Endodermal cell (in vitro differentiated cells): ENCODE data around the gene CFAP77. TPM values are rescaled to one million over a fixed set of nuclear protein-coding genes. Genes with fewer than 3 reads are reported as not detected.

ENCODE experiments used
- DNase-seq: peaks from one replicate; pipeline ENCODE4 v3.0.0-alpha.2; 2017
- H3K27ac ChIP-seq: 2 replicates; pipeline ENCODE4 v1.5.1; 2013; ENCODE audit warnings: mild to moderate bottlenecking, low read depth, low read length, moderate library complexity
- H3K27me3 ChIP-seq: 2 replicates; pipeline ENCODE4 v1.6.1; 2013; ENCODE audit warnings: mild to moderate bottlenecking, low read length, moderate library complexity; ENCODE audit not compliant: insufficient read depth, control insufficient read depth, poor library complexity, severe bottlenecking
- H3K36me3 ChIP-seq: 2 replicates; pipeline ENCODE4 v1.7.0; 2013; ENCODE audit warnings: mild to moderate bottlenecking, low read length, moderate library complexity; ENCODE audit not compliant: control insufficient read depth, insufficient read depth
- H3K4me1 ChIP-seq: one replicate; pipeline ENCODE4 v1.7.0; 2013; ENCODE audit warnings: low read length; ENCODE audit not compliant: control insufficient read depth, insufficient read depth
- H3K4me3 ChIP-seq: 2 replicates; pipeline ENCODE4 v1.5.1; 2013; ENCODE audit warnings: mild to moderate bottlenecking, low read length, moderate library complexity
- H3K9ac ChIP-seq: 2 replicates; pipeline ENCODE4 v1.6.1; 2013; ENCODE audit warnings: mild to moderate bottlenecking, low read length, moderate library complexity; ENCODE audit not compliant: poor library complexity, severe bottlenecking; ENCODE audit errors: extremely low read depth
- H3K9me3 ChIP-seq: 2 replicates; pipeline ENCODE4 v1.6.1; 2013; ENCODE audit warnings: mild to moderate bottlenecking, low read length, moderate library complexity; ENCODE audit not compliant: control insufficient read depth
- H3K27ac Mint-ChIP-seq: 2 replicates; pipeline ENCODE4 v1.8.0; 2020; ENCODE audit warnings: mixed read lengths
- H3K27me3 Mint-ChIP-seq: 2 replicates; pipeline ENCODE4 v1.8.0; 2021; ENCODE audit warnings: mild to moderate bottlenecking, mixed read lengths; ENCODE audit not compliant: insufficient read depth
- H3K36me3 Mint-ChIP-seq: 2 replicates; pipeline ENCODE4 v1.8.0; 2020; ENCODE audit warnings: low read depth, mixed read lengths
- H3K4me1 Mint-ChIP-seq: 2 replicates; pipeline ENCODE4 v1.8.0; 2020; ENCODE audit warnings: mixed read lengths
- H3K4me3 Mint-ChIP-seq: 2 replicates; pipeline ENCODE4 v1.8.0; 2020; ENCODE audit warnings: mild to moderate bottlenecking, moderate library complexity, mixed read lengths
- H3K9me3 Mint-ChIP-seq: 2 replicates; pipeline ENCODE4 v1.8.0; 2020; ENCODE audit warnings: mild to moderate bottlenecking, mixed read lengths
- CTCF ChIP-seq: fragments of 200-600 bp; sonication (generic); conservative IDR thresholded peaks from 2 replicates; pipeline ENCODE4 v1.5.0; 2021; ENCODE audit warnings: antibody characterized with exemption, mild to moderate bottlenecking
- whole genome bisulfite sequencing, 2 experiments: methylation state at CpG; one replicate each; pipeline versions ENCODE4 v1.1.5 to v1.1.7; 2013; ENCODE audit warnings: missing lambda C conversion rate in 2 of 2, mixed read lengths in 1 of 2; ENCODE audit not compliant: insufficient coverage in 1 of 2, insufficient read length in 1 of 2; 5-methylcytosine and 5-hydroxymethylcytosine counted together
- total RNA-seq, 2 donors: library from RNA; stranded (reverse); fragmentation: NEBNext Ultra II Directional in 1 of 2; extraction: Animal tissue kit (Norgen Biotek cat#: 25700) in 1 of 2; gene quantifications; 2 replicates in 1 of 2; 3 replicates in 1 of 2; pipeline ENCODE4 v1.2.1, GENCODE V29; 2021

Gene CFAP77
- total RNA-seq, 2 donors from 2014 or later = 1.7 to 2.2 TPM

- no peaks in the 10 kb centered on the region for H3K9me3 Mint-ChIP-seq
- H3K4me3 Mint-ChIP-seq = no peak overlapping the region
- peaks cover 16% of the 10 kb centered on the region for H3K9me3 ChIP-seq
- no peaks in the 10 kb centered on the region for H3K27me3 Mint-ChIP-seq
- H3K4me1 ChIP-seq = no peaks in the 10 kb centered on the region
- no peak overlapping the region for H3K9ac ChIP-seq
- no peaks in the 10 kb centered on the region for H3K27me3 ChIP-seq
- H3K4me3 ChIP-seq = no peak overlapping the region
- peak overlapping the region; percentile 23 for H3K27ac Mint-ChIP-seq
- 96% methylated on average over 9 of the region's 9 CpGs for WGBS, 2 experiments
- no peak for DNase-seq
- TF ChIP-seq CTCF = no peak
- no peaks in the 10 kb centered on the region for H3K4me1 Mint-ChIP-seq
- peaks cover 92% of the 10 kb centered on the region for H3K36me3 ChIP-seq
- H3K27ac ChIP-seq = no peak overlapping the region
- H3K36me3 Mint-ChIP-seq = peaks cover 55% of the 10 kb centered on the region
Observed at GRCh38 chr9:132381966-132382541, 28.0 kb upstream of the CFAP77 start.

GRCh38 chr9:132383462-132383883, 26.5 kb upstream of the CFAP77 start:
- Histone ChIP-seq H3K36me3 (peaks cover 90% of the 10 kb centered on the region), H3K4me1 (no peaks in the 10 kb centered on the region), H3K9me3 (peaks cover 2% of the 10 kb centered on the region), H3K27ac (no peak overlapping the region), H3K27me3 (no peaks in the 10 kb centered on the region), H3K9ac (no peak overlapping the region), H3K4me3 (no peak overlapping the region)
- no peaks in the 10 kb centered on the region for H3K9me3 Mint-ChIP-seq
- peaks cover 67% of the 10 kb centered on the region for H3K36me3 Mint-ChIP-seq
- no peaks in the 10 kb centered on the region for H3K4me1 Mint-ChIP-seq
- no peak for TF ChIP-seq CTCF
- DNase-seq = no peak
- H3K27me3 Mint-ChIP-seq = no peaks in the 10 kb centered on the region
- WGBS, 2 experiments = 95 to 100% methylated on average over 4 to 10 of the region's 10 CpGs
- H3K4me3 Mint-ChIP-seq = no peak overlapping the region
- H3K27ac Mint-ChIP-seq = no peak overlapping the region

GRCh38 chr9:132384376-132384775, 25.6 kb upstream of the CFAP77 start:
- Histone ChIP-seq H3K27ac (no peak overlapping the region), H3K27me3 (no peaks in the 10 kb centered on the region), H3K36me3 (peaks cover 90% of the 10 kb centered on the region), H3K9me3 (no peaks in the 10 kb centered on the region), H3K4me1 (no peaks in the 10 kb centered on the region), H3K4me3 (no peak overlapping the region), H3K9ac (no peak overlapping the region)
- Mint-ChIP-seq H3K4me3 (no peak overlapping the region), H3K4me1 (no peaks in the 10 kb centered on the region), H3K36me3 (peaks cover 75% of the 10 kb centered on the region), H3K27ac (no peak overlapping the region), H3K27me3 (no peaks in the 10 kb centered on the region), H3K9me3 (no peaks in the 10 kb centered on the region)
- WGBS, 2 experiments = 93 to 97% methylated on average over 4 to 7 of the region's 8 CpGs
- DNase-seq = no peak
- no peak for TF ChIP-seq CTCF
